NCI-H1694 (cell line): ENCODE measurements around the gene C1QL4.
"Not testable (repeated sequence)": the region's sequence is repeated elsewhere in the genome, so short reads cannot be mapped to it uniquely, and the experiment has no call there.

ENCODE experiments used
- DNase-seq: peaks from one replicate; lab custom pipeline; 2025; lab: John Stamatoyannopoulos, UW

Gene C1QL4

GRCh38 chr12:49333778-49334177, 3.2 kb downstream of the C1QL4 start:
- DNase-seq, result not testable (repeated sequence)

- DNase-seq, result no peak
Observed at GRCh38 chr12:49332891-49333371, 4.1 kb downstream of the C1QL4 start.

GRCh38 chr12:49332441-49332861, 4.5 kb downstream of the C1QL4 start:
- no peak for DNase-seq

GRCh38 chr12:49331380-49332222, 5.4 kb downstream of the C1QL4 start:
- peak; percentile 22 for DNase-seq

- DNase-seq, result no peak
Observed at GRCh38 chr12:49330631-49331379, 6.2 kb downstream of the C1QL4 start.

- no peak for DNase-seq
Observed at GRCh38 chr12:49330032-49330619, 6.9 kb downstream of the C1QL4 start.

GRCh38 chr12:49328816-49329215, 8.2 kb downstream of the C1QL4 start:
- DNase-seq, result no peak

GRCh38 chr12:49327887-49328286, 9.1 kb downstream of the C1QL4 start:
- DNase-seq, result no peak

GRCh38 chr12:49327368-49327767, 9.6 kb downstream of the C1QL4 start:
- DNase-seq, result no peak

- no peak for DNase-seq
Observed at GRCh38 chr12:49325606-49326005, 11.4 kb downstream of the C1QL4 start.

GRCh38 chr12:49323524-49324097, 13.4 kb downstream of the C1QL4 start:
- no peak for DNase-seq

- peak; percentile 95 for DNase-seq
Observed at GRCh38 chr12:49322708-49323523, 14.1 kb downstream of the C1QL4 start, which contains the start of gene TROAP. TSS of gene TROAP (plus strand) at chr12:49323255. CDS start at chr12:49323609, 354 bp downstream.

- DNase-seq, result no peak
Observed at GRCh38 chr12:49322367-49322707, 14.7 kb downstream of the C1QL4 start.

GRCh38 chr12:49320411-49321103, 16.4 kb downstream of the C1QL4 start:
- not testable (repeated sequence) for DNase-seq

- not testable (repeated sequence) for DNase-seq
Observed at GRCh38 chr12:49317118-49317517, 19.9 kb downstream of the C1QL4 start.

GRCh38 chr12:49314811-49315210, 22.2 kb downstream of the C1QL4 start:
- DNase-seq, result no peak

- DNase-seq, result not testable (repeated sequence)
Observed at GRCh38 chr12:49310451-49311000, 26.5 kb downstream of the C1QL4 start.

- DNase-seq, result no peak
Observed at GRCh38 chr12:49309386-49309785, 27.6 kb downstream of the C1QL4 start.

GRCh38 chr12:49305762-49306510, 31.1 kb downstream of the C1QL4 start:
- no peak for DNase-seq

- no peak for DNase-seq
Observed at GRCh38 chr12:49304161-49304560, 32.8 kb downstream of the C1QL4 start.
